Activated CD4-positive, alpha-beta memory T cell treated with anti-CD3 and anti-CD28 coated beads, Interleukin-2, amount 10 ng/mL, durations not matched to agents 7 days and 5 days (primary cell): ENCODE measurements around the gene MGAT1. TPM values are rescaled to one million over a fixed set of nuclear protein-coding genes. Genes with fewer than 3 reads are reported as not detected.
A peak's percentile ranks its signal among the peaks of the same experiment; 100 is the strongest.
"Not testable (repeated sequence)": the region's sequence is repeated elsewhere in the genome, so short reads cannot be mapped to it uniquely, and the experiment has no call there.

Experiments used
- CTCF ChIA-PET: fragments of 350-600 bp; sonication (Branson Sonifier 250); formaldehyde crosslinking; loops from one replicate; lab custom pipeline; 2021; ENCODE audit warnings: antibody characterized with exemption, inconsistent platforms; lab: Charles Lee
- POLR2A ChIA-PET: fragments of 350-600 bp; sonication (Branson Sonifier 250); formaldehyde crosslinking; loops from one replicate; lab custom pipeline; 2021; ENCODE audit warnings: antibody characterized with exemption; lab: Charles Lee
- DNase-seq: peaks from one replicate; pipeline ENCODE4 v3.0.0-alpha.2; 2020
- H3K27ac Mint-ChIP-seq: one replicate; pipeline ENCODE4 v1.8.0; 2021; ENCODE audit warnings: mild to moderate bottlenecking, mixed read lengths
- H3K27me3 Mint-ChIP-seq: one replicate; pipeline ENCODE4 v1.8.0; 2021; ENCODE audit warnings: mixed read lengths
- H3K36me3 Mint-ChIP-seq: one replicate; pipeline ENCODE4 v1.8.0; 2021; ENCODE audit warnings: low read depth, mixed read lengths
- H3K4me1 Mint-ChIP-seq: one replicate; pipeline ENCODE4 v1.8.0; 2021; ENCODE audit warnings: mixed read lengths
- H3K4me3 Mint-ChIP-seq: one replicate; pipeline ENCODE4 v1.8.0; 2021; ENCODE audit warnings: mild to moderate bottlenecking, mixed read lengths
- H3K9me3 Mint-ChIP-seq: one replicate; pipeline ENCODE4 v1.8.0; 2021; ENCODE audit warnings: mixed read lengths
- total RNA-seq, 2 experiments: library from RNA; stranded (reverse); gene quantifications; one replicate each; pipeline ENCODE4 v1.2.3, GENCODE V29; 2021

The MGAT1 gene
- total RNA-seq, 2 experiments from 2014 or later = 184 to 185 TPM

DNA sequence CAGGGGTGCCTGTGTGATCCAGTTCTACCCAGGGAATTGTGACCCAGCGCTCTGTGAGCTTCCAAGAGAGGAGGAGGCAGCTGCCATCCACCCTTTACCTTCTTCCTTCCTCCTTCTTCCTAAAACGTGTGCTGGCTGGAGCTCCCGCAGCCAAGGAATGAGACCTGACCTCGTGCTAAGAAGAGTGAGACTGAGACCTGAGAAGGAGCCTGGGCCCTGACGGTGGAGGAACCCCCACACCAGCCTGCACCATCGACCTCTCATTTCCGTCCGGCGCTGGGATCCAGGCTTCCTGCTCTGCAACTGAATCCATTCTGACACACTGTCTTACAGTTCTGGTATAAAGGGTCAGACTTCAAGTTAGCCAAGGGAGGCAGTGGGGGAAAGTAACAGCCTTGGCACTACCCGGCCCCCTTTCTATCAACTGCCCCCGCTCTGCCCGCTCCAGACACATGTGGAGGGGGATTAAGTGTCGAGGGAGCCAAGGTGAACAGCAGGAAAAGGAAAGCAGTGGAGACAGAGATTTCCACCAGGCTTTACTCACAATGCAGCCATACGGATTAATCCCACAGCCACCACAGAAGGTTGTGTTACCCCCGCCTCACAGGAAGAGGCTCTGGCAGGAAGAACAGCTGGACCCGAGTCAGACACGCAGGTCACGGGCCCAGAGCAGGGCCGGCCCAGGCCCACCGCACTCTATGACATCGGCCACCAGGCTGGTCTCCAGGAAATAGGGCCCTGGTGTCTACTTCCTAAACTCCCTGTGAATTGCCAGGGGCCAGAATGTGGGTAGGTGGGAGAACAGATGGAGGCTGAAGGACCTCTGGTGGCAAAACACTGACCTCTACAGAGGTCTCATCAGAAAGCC, 15.8 kb downstream of the MGAT1 start:
- POLR2A ChIA-PET = interaction anchor here (1.2 to 2.2 kb wide), 2 partner anchors 8 to 16 kb away, joined by 3 to 8 read pairs; partner anchors contain the start of gene MGAT1
- DNase-seq = no peak
- CTCF ChIA-PET = interaction anchor here (0.8 to 1.9 kb wide), 2 partner anchors 73 to 87 kb away, joined by 3 to 5 read pairs; no protein-coding TSS in a partner anchor

GRCh38 chr5:180785794-180786221, 16.8 kb downstream of the MGAT1 start:
- Mint-ChIP-seq H3K36me3 (peaks cover 23% of the 10 kb centered on the region), H3K9me3 (no peaks in the 10 kb centered on the region), H3K27me3 (no peaks in the 10 kb centered on the region), H3K4me1 (peaks cover 1% of the 10 kb centered on the region), H3K27ac (no peak overlapping the region), H3K4me3 (no peak overlapping the region)
- ChIA-PET CTCF (interaction anchor here (0.8 to 1.9 kb wide), 2 partner anchors 74 to 87 kb away, joined by 3 to 5 read pairs; no protein-coding TSS in a partner anchor), POLR2A (interaction anchor here (1.2 to 2.2 kb wide), 2 partner anchors 9 to 16 kb away, joined by 3 to 8 read pairs; partner anchors contain the start of gene MGAT1)
- DNase-seq = no peak

More for the DNA sequence above, 15.8 kb downstream of the MGAT1 start:
- no peaks in the 10 kb centered on the region for H3K27me3 Mint-ChIP-seq
- H3K9me3 Mint-ChIP-seq = no peaks in the 10 kb centered on the region
- H3K4me1 Mint-ChIP-seq = peaks cover 5% of the 10 kb centered on the region
- no peak overlapping the region for H3K4me3 Mint-ChIP-seq
- peaks cover 33% of the 10 kb centered on the region for H3K36me3 Mint-ChIP-seq
- H3K27ac Mint-ChIP-seq = no peak overlapping the region

GRCh38 chr5:180785121-180785781, 17.4 kb downstream of the MGAT1 start:
- H3K27ac Mint-ChIP-seq = no peak overlapping the region
- no peaks in the 10 kb centered on the region for H3K9me3 Mint-ChIP-seq
- H3K4me3 Mint-ChIP-seq = no peak overlapping the region
- no peak for DNase-seq
- no peaks in the 10 kb centered on the region for H3K27me3 Mint-ChIP-seq
- peaks cover 1% of the 10 kb centered on the region for H3K4me1 Mint-ChIP-seq
- ChIA-PET CTCF (interaction anchor here (0.8 to 1.6 kb wide), 10 partner anchors 18 to 264 kb away, joined by 3 to 7 read pairs (median 4); no protein-coding TSS in a partner anchor), POLR2A (interaction anchor here (1.5 to 2.2 kb wide), 2 partner anchors 17 to 25 kb away, joined by 8 read pairs; partner anchors contain the start of gene MGAT1)
- H3K36me3 Mint-ChIP-seq = peaks cover 18% of the 10 kb centered on the region

DNA sequence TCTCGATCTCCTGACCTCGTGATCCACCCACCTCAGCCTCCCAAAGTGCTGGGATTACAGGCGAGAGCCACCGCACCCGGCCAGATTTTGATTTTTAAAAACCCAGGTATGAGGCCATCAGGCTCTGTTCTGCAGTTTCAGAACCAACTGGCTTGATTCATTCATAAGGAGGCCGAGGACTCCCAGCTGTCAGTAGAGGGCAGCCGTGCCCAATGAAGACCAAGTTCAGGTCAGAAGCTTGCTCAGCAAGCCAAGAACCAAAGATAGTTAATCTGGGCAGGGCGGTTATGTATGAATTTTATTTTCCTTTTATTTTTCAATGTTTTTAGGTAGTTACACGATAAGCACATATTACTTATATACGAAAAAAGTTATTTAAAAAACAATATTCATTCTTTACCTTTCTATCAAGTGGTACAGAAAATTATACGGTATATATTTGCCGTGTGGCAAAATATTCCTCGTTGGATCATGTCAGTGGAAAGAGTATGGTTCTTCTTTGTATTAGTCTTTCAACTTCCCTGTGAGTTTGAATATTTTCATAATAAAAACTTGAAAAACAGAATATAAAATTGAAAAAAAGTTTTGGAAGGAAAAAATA, 18.0 kb downstream of the MGAT1 start:
- DNase-seq = peak; percentile 76
- Mint-ChIP-seq H3K4me3 (no peak overlapping the region), H3K36me3 (peaks cover 11% of the 10 kb centered on the region), H3K9me3 (no peaks in the 10 kb centered on the region), H3K27ac (no peak overlapping the region), H3K4me1 (peaks cover 1% of the 10 kb centered on the region), H3K27me3 (no peaks in the 10 kb centered on the region)
- POLR2A ChIA-PET = interaction anchor here (1.5 to 2.2 kb wide), 2 partner anchors 18 to 25 kb away, joined by 8 read pairs; partner anchors contain the start of gene MGAT1
- CTCF ChIA-PET = interaction anchor here (0.8 to 1.6 kb wide), 11 partner anchors 17 to 264 kb away, joined by 3 to 7 read pairs (median 3); no protein-coding TSS in a partner anchor

DNA sequence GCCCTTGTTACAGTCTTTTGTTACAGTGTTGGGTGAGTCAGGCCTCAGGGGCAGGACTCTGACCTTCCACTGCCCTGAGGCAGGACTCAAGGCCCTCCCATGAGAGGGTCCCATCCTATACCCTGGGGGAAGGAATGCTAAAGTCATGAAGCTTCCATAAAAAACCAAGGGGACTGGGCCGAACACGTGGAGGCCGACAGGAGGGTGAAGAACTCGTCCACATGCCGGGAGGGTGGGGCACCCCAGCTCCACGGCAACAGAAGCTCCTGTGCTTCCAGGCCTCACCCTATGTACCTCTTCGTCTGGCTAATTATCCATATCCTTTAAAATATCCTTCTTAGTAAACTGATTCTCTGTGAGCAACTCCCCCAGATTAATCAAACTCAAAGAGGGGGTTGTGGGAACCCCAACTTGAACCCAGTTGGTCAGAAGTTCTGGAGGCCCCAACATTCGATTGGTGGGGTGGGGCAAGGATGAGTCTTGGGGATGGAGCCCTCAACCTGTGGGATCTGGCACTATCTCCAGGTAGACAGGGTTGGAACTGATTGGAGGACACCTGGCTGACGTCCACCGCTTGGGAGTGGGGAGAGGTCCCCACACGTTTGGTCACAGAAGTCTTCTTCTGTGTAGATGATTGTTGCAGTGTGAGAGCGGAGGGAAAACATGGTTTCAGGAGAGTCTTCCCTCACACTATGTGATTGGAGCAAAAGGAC, 19.1 kb downstream of the MGAT1 start:
- H3K27ac Mint-ChIP-seq = no peak overlapping the region

GRCh38 chr5:180782748-180783147, 19.9 kb downstream of the MGAT1 start:
- no peak overlapping the region for H3K27ac Mint-ChIP-seq
- peaks cover 2% of the 10 kb centered on the region for H3K36me3 Mint-ChIP-seq
- H3K9me3 Mint-ChIP-seq = no peaks in the 10 kb centered on the region
- DNase-seq = no peak
- no peak overlapping the region for H3K4me3 Mint-ChIP-seq
- ChIA-PET CTCF (interaction anchor here (0.7 kb wide), 1 partner anchor 377 kb away, joined by 3 read pairs; no protein-coding TSS in a partner anchor), POLR2A (interaction anchor here (0.9 to 1.0 kb wide), 2 partner anchors 21 to 48 kb away, joined by 3 to 5 read pairs; no protein-coding TSS in a partner anchor)
- H3K27me3 Mint-ChIP-seq = no peaks in the 10 kb centered on the region
- H3K4me1 Mint-ChIP-seq = peaks cover 1% of the 10 kb centered on the region

More for the DNA sequence above, 19.1 kb downstream of the MGAT1 start:
- H3K4me1 Mint-ChIP-seq = peaks cover 1% of the 10 kb centered on the region
- H3K4me3 Mint-ChIP-seq = no peak overlapping the region
- no peak for DNase-seq
- H3K36me3 Mint-ChIP-seq = peaks cover 5% of the 10 kb centered on the region
- no peaks in the 10 kb centered on the region for H3K27me3 Mint-ChIP-seq
- H3K9me3 Mint-ChIP-seq = no peaks in the 10 kb centered on the region
- ChIA-PET POLR2A (no interaction called here), CTCF (interaction anchor here (0.7 to 1.6 kb wide), 5 partner anchors 16 to 377 kb away, joined by 3 to 4 read pairs (median 3); no protein-coding TSS in a partner anchor)

DNA sequence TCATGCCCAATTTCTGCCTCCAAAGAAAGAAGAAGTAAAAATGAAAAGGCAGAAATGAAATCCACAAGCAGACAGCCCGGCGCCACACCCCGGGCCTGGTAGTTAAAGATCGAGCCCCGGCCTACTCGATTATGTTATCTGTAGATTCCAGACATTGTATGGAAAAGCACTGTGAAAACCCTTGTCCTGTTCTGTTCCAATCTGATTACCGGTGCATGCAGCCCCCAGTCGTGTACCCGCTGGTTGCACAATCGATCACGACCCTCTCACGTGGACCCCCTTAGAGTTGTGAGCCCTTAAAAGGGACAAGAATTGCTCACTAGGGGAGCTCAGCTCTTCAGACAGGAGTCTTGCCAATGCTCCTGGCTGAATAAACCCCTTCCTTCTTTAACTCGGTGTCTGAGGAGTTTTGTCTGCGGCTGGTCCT, 20.7 kb downstream of the MGAT1 start:
- H3K4me1 Mint-ChIP-seq, DNase-seq, H3K27ac Mint-ChIP-seq, H3K9me3 Mint-ChIP-seq, H3K27me3 Mint-ChIP-seq, CTCF ChIA-PET, H3K4me3 Mint-ChIP-seq, H3K36me3 Mint-ChIP-seq: not testable (repeated sequence)
- POLR2A ChIA-PET = interaction anchor here (0.9 to 1.0 kb wide), 2 partner anchors 22 to 49 kb away, joined by 3 to 5 read pairs; no protein-coding TSS in a partner anchor

GRCh38 chr5:180779985-180780610, 22.5 kb downstream of the MGAT1 start:
- no peaks in the 10 kb centered on the region for H3K36me3 Mint-ChIP-seq
- H3K27ac Mint-ChIP-seq = no peak overlapping the region
- H3K27me3 Mint-ChIP-seq = peaks cover 3% of the 10 kb centered on the region
- no peaks in the 10 kb centered on the region for H3K4me1 Mint-ChIP-seq
- POLR2A ChIA-PET = no interaction called here
- no peaks in the 10 kb centered on the region for H3K9me3 Mint-ChIP-seq
- no peak overlapping the region for H3K4me3 Mint-ChIP-seq
- no peak for DNase-seq
- CTCF ChIA-PET = no interaction called here

GRCh38 chr5:180777475-180777874, 25.1 kb downstream of the MGAT1 start:
- no peak overlapping the region for H3K4me3 Mint-ChIP-seq
- H3K27ac Mint-ChIP-seq = no peak overlapping the region
- CTCF ChIA-PET = no interaction called here
- POLR2A ChIA-PET = no interaction called here
- H3K36me3 Mint-ChIP-seq = no peaks in the 10 kb centered on the region
- peaks cover 11% of the 10 kb centered on the region for H3K27me3 Mint-ChIP-seq
- H3K9me3 Mint-ChIP-seq = no peaks in the 10 kb centered on the region
- no peaks in the 10 kb centered on the region for H3K4me1 Mint-ChIP-seq
- no peak for DNase-seq

GRCh38 chr5:180776376-180776775, 26.2 kb downstream of the MGAT1 start:
- no peak for DNase-seq
- Mint-ChIP-seq H3K9me3 (peaks cover 4% of the 10 kb centered on the region), H3K27me3 (peaks cover 11% of the 10 kb centered on the region), H3K4me3 (no peak overlapping the region), H3K36me3 (no peaks in the 10 kb centered on the region), H3K27ac (no peak overlapping the region), H3K4me1 (no peaks in the 10 kb centered on the region)
- ChIA-PET POLR2A (no interaction called here), CTCF (no interaction called here)

DNA sequence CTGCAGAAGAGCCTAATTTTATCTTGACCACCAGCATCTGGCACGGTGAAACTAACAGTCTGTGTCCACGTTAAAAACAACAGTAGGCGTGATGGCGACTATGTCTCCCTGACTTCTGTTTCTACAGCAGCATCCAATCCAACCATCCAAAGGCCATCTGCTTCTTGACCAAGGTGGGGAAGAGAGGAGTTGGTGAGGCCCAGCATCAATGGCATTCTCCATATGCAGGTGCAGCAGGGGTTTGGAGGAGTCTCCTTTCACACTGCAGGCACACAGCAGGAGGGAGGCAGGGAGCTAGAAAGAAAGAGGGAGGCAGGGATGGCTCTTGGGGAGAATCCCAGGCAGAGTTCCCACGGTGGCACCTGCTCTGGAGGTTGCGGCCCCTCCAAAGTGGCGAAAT, 27.0 kb downstream of the MGAT1 start:
- no peak for DNase-seq
- H3K9me3 Mint-ChIP-seq = peaks cover 4% of the 10 kb centered on the region
- H3K27ac Mint-ChIP-seq = no peak overlapping the region
- ChIA-PET POLR2A (no interaction called here), CTCF (no interaction called here)
- H3K36me3 Mint-ChIP-seq = no peaks in the 10 kb centered on the region
- peaks cover 11% of the 10 kb centered on the region for H3K27me3 Mint-ChIP-seq
- H3K4me1 Mint-ChIP-seq = no peaks in the 10 kb centered on the region
- no peak overlapping the region for H3K4me3 Mint-ChIP-seq
